GM19467 (cell line): ENCODE measurements around the gene EIF4G3.
A peak's percentile ranks its signal among the peaks of the same experiment; 100 is the strongest.
"Not testable (repeated sequence)": the region's sequence is repeated elsewhere in the genome, so short reads cannot be mapped to it uniquely, and the experiment has no call there.

Source experiments
- ATAC-seq: cut with Tn5 transposase; IDR thresholded peaks from one replicate; pipeline ENCODE4 v1.9.1; 2021; ENCODE audit warnings: mild to moderate bottlenecking, moderate library complexity; ENCODE audit not compliant: unreplicated experiment

The EIF4G3 gene

GRCh38 chr1:21176586-21177555 is at the start of gene EIF4G3:
Gene EIF4G3, minus strand, starts transcription at chr1:21176897. Its CDS starts 174,155 bp downstream, at chr1:21002742.
- ATAC-seq = peak; percentile 84

- ATAC-seq = no peak
Measured at GRCh38 chr1:21225065-21225464, 48.4 kb upstream of the EIF4G3 start.

- ATAC-seq = no peak
Measured at GRCh38 chr1:21220815-21221214, 44.1 kb upstream of the EIF4G3 start.

DNA sequence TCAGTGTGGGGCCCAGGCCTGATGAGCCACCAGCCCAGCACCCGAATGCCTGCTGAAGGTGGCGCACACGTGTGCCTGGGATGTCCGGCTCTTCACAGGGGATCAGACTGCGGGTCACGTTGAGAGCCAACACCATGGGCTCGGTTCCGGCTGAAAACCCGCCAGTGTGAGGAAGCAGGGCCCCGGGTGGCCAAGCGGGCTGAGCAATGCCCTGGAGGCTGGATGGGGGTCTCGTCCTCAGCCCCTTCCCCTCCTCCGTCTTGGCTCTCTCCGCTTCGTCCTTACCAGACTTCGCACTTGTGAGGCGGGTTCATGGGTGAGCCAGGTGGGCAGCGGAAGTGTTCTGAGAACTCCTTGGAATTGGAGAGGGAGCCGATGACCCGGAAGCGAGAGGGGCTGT is 43.0 kb upstream of the EIF4G3 start:
- no peak for ATAC-seq

DNA sequence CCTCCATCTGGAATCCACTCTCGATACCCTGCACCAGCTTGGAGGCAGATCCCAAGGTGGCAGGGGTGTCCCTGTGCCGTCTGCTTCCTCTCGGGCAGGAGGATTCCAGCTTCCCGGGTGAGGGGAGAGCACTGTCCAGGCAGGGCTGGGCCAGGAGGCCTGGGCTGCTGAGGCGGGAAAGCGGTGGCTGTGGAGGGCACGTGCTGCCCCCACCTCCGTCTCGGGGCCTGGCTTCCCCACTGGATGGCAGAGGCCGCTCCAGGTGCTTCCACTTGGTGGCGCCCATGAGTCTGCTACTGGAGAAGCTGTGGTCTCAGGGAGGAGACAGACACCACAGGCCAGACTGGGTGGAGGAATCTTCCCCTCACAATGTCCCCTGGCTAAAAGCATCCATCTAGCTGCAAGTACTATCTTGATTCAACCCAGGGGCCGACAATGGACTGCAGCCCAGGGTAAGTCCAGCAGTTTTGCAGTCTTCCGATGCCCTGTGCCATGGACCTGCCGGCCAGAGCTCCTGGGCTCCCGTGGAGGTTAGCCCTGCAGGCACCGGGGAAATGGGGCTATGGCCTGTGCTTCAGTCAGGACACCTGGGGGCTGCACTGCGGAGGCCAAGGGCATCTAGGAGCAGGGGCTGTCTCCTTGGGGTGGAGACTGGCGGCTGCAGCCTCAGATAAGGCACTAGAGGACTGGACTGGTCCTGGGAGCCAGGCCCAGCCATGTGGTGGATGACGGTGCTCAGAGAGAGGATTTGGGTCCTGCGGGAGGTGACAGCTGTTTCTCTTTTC is 41.3 kb upstream of the EIF4G3 start:
- no peak for ATAC-seq

DNA sequence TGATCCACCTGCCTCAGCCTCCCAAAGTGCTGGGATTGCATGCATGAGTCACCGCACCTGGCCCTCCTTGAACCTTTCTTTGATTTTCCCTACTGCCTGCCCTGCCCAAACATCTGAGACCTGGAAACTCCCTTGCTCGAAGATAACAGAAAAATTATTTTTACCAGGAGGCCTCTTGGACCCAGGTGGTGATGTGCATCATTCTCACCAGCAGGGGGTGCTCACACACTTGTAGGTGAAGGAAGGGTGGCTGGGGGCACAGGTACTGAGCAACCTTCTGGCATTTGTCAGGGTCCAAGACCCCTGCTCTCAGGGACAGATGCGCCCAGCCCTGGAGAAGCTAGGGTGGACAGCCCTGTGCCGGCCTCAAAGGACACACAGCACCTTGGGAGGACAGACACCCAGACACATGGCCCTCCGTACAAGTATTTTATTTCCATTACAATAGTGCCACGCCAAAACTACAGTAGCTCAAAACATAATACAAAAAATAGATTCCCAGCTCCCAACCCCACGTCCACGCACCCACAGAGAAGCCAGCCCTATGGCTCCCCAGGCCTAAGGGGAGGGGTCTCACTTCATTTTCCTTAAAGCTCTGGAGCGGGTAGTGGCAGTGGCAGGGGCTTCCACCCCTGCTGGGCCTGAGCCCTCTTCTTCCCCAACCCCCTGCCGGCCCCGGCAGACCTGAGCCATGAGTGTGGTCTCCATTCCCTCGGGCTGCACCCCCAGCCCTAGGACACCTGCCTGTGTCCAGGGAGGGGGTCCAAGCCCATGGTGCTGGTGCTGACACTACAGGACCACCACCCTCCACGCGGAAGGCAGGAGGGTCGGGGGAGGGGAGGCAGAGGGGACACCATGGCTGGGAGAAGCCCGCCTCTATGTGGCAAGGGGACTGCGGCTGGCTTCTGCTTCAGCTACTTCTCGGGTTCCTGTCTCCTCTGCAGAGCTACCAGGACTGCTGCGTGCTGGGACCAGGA is 40.4 kb upstream of the EIF4G3 start:
- ATAC-seq = no peak

DNA sequence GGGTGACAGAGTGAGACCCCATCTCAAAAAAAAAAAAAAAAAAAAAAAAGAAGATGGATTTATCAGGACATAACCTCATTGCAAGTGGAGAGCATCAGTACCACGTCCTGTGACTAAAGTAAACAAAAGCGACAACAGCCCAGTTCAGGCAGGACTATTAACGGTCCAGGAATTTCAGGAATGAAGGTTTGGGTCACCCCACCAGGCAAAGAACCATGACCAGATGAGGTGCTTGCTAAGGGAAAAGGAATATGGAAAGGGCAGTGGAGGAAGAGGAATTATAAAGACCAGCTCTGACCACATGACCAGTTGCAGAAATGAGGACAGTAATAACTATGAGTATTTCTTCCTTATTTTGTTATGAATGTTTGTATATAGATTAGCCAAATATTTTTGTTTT is 35.4 kb upstream of the EIF4G3 start:
- ATAC-seq = no peak

DNA sequence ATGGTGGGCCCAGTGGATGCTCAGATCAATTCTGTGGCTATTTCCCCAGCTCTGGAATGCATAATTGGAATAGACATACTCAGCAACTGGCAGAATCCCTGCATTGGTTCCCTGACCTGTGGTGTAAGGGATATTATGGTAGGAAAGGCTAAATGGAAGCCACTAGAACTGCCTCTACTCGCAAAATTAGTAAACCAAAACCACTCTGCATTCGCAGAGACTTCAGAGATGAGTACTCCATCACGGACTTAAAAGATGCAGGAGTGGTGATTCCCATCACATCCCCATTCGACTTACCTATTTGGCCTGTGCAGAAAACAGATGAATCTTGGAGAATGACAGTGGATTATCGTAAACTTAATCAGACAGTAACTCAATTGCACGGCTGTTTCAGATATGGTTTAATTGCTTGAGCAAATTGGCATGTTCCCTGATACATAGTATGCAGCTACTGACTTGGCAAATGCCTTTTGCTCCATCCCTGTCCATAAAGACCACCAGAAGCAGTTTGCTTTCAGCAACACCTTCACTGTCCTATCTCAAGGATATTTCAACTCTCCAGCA is 31.5 kb upstream of the EIF4G3 start:
- ATAC-seq = not testable (repeated sequence)

GRCh38 chr1:21206117-21206516 is 29.4 kb upstream of the EIF4G3 start:
- no peak for ATAC-seq

DNA sequence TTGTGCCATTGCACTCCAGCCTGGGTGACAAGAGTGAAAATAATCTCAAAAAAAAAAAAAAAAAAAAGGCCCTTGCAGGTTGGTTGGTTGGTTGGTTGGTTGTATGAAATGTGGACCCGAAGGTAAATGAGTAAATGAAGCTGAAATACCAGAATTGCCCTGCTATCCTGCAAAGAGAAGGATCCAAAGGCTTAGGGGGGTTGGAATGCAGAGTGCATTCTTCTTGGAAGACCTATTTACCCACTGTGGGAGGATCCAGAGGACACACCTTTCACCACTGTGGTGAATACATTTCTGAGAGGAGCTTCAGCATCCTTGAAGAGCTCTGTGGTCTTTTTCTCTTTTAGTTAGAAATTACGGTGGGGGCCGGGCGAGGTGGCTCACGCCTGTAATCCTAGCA is 28.7 kb upstream of the EIF4G3 start:
- ATAC-seq = no peak

GRCh38 chr1:21201650-21202049 is 25.0 kb upstream of the EIF4G3 start:
- ATAC-seq = no peak

DNA sequence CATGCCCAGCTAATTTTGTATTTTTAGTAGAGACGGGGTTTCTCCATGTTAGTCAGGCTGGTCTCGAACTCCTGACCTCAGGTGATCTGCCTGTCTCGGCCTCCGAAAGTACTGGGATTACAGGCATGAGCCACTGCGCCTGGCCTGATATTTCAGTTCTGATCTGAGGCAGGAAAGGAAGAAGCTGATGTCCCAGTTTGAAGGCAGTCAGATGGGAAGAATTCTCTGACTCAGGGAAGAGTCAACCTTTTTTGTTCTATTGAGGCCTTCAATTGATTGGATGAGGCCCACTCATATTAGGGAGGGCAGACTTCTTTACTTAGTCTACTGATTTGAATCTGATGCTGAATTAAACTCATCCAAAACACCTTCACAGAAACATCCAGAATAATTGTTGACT is 24.5 kb upstream of the EIF4G3 start:
- not testable (repeated sequence) for ATAC-seq

GRCh38 chr1:21200767-21201166 is 24.1 kb upstream of the EIF4G3 start:
- no peak for ATAC-seq

DNA sequence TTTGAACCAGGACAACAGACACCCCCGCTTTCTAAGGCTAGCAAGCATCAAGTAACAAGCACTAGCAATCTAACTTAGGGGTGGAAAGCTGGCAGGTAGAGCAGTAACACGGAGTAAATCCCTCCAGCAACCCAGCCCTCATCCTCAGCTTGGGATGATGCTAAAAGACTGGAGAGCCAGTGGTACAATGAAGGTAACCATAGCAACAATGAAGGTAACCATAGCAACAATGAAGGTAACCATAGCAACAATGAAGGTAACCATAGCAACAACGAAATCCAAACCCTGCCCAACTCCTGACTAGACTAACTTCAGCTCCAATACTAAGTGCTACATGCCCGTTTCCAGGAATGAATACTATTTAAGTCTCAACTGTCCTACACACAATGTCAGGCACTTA is 22.2 kb upstream of the EIF4G3 start:
- no peak for ATAC-seq

- ATAC-seq = no peak
Measured at GRCh38 chr1:21192871-21193270, 16.2 kb upstream of the EIF4G3 start.

DNA sequence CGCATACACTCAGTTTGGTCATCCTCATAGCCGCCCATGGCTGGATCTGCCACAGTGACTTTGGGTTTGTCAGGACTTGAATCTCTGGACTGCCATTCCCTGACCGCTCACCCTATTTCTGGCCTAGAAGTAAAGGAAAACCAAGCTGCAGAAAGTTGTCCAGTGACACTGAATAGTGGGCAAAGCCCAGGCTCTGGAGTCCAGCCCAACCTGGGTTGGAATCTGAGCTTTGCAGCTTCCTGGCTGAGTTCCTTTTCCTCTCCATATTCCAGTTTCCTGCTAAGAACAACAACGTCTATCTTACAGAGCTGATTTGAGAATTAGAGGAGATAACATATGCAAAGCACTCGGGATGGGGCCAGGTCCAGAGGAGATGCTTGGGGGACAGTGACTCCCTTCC is 15.6 kb upstream of the EIF4G3 start:
- no peak for ATAC-seq

DNA sequence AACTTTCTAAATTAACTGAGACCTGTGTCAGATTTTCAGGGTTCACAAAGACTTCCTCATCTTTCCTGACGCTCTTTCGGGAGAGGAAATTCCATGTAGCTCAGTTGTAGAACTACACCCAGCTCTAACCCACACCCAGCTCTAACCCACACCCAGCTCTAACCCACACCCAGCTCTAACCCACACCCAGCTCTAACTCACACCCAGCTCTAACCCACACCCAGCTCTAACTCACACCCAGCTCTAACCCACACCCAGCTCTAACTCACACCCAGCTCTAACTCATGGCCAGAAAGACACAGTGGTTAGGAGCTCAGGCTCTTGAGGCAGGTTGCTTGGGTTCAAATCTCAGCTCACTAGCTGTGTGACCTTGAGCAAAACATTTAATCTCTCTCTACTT is 14.1 kb upstream of the EIF4G3 start:
- not testable (repeated sequence) for ATAC-seq

DNA sequence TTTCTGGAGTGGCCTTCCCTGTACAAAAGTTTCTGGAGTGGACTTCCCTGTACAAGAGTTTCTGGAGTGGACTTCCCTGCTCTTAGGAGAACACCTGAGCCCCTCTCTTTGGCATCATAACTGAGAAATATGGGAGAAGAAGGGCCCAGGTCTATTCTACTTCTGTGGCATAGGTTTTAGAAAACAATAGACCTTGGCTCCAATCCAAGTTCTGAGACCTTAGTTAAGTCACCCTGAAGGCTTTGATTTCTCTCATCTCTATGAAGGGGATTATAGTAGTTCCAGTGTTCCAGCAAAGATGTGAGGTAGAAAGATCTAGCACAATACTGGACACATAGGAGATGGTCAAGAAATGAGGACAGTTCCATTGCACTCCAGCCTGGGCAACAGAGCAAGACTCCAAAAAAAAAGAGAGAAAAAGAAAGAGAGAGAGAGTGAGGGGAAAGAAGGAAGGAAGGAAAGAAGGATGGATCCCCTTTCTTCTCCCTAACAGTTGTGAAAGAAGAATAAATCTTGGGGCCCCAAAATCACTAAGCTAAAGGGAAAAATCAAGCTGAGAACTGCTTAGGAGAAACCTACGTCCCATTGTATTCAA is 13.3 kb upstream of the EIF4G3 start:
- no peak for ATAC-seq

DNA sequence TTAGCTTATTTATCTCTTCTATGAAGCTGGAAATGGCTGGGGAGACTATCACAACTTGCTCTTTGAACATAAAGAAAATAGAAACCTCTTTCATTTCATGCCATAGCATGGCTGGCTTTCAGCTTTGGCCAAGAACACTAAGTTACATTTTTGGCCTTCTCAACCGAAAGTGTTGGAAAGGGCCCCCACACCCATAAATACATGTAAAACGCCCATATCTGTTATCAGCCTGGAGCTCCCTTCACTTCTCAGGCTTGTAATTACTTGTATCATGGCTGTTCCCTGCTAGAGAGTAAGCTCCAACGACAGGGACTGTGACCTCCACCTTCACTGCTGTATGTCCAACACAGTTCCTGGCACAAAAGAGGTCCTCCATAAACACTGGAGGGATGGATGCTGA is 12.7 kb upstream of the EIF4G3 start:
- ATAC-seq = no peak

- ATAC-seq = no peak
Measured at GRCh38 chr1:21188235-21188634, 11.5 kb upstream of the EIF4G3 start.
